Retinal pigment epithelial cell (primary cell): Measurements from ENCODE around the gene RNGTT.

Source experiments
- DNase-seq: peaks from one replicate; pipeline ENCODE4 v3.0.0-alpha.2; 2010; ENCODE audit warnings: low read depth
- H3K4me3 ChIP-seq: 2 replicates; pipeline ENCODE4 v1.5.1; 2011; ENCODE audit warnings: mild to moderate bottlenecking, low read length, control low read depth, moderate library complexity
- CTCF ChIP-seq: conservative IDR thresholded peaks from 2 replicates; pipeline ENCODE4 v1.5.1; 2011; ENCODE audit warnings: low read depth, low read length, control low read depth, inconsistent platforms

RNGTT gene

GRCh38 chr6:88920774-88921733, 42.4 kb downstream of the RNGTT start:
- DNase-seq = no peak
- no peak for TF ChIP-seq CTCF
- H3K4me3 ChIP-seq = no peak overlapping the region

GRCh38 chr6:88920088-88920487, 43.3 kb downstream of the RNGTT start:
- DNase-seq = no peak
- H3K4me3 ChIP-seq = no peak overlapping the region
- no peak for TF ChIP-seq CTCF

GRCh38 chr6:88919032-88919431, 44.4 kb downstream of the RNGTT start:
- no peak overlapping the region for H3K4me3 ChIP-seq
- peak; percentile 22 for TF ChIP-seq CTCF
- DNase-seq = no peak

- H3K4me3 ChIP-seq = no peak overlapping the region
- no peak for DNase-seq
- TF ChIP-seq CTCF = no peak
Observed at GRCh38 chr6:88916615-88917208, 46.7 kb downstream of the RNGTT start.

- TF ChIP-seq CTCF = no peak
- no peak for DNase-seq
- no peak overlapping the region for H3K4me3 ChIP-seq
Observed at GRCh38 chr6:88914895-88915598, 48.4 kb downstream of the RNGTT start.

GRCh38 chr6:88914180-88914579, 49.2 kb downstream of the RNGTT start:
- no peak for DNase-seq
- no peak for TF ChIP-seq CTCF
- H3K4me3 ChIP-seq = no peak overlapping the region
